K562 (cell line): ENCODE data around the gene NCL. TPM values are rescaled to one million over a fixed set of nuclear protein-coding genes. Genes with fewer than 3 reads are reported as not detected.

ENCODE experiments used
- ATAC-seq: fragments of 200-7000 bp; cut with Tn5 transposase; 3 replicates; pipeline ENCODE4 v1.9.1; 2020; ENCODE audit warnings: moderate library complexity
- BruUV-seq: library from RNA; stranded (reverse); fragments of 400-500 nt; replicated peaks from 2 replicates; lab custom pipeline; 2021; lab: Mats Ljungman, UMichigan
- CTCF ChIA-PET: fragments of 300-600 bp; formaldehyde crosslinking; extraction: SDS; loops from one replicate; lab custom pipeline; 2021; ENCODE audit warnings: low intra/inter-chr PET ratio; lab: Yijun Ruan, JAX
- POLR2A ChIA-PET: fragments of 300-600, 350-650 bp; sonication (Branson Sonifier 250); formaldehyde crosslinking; extraction: SDS; loops from one replicate; lab custom pipeline; 2021; ENCODE audit warnings: antibody characterized with exemption, inconsistent platforms; lab: Yijun Ruan, JAX
- DNase-seq, 4 experiments: peaks; one replicate each; pipeline versions ENCODE4 v3.0.0 to v3.0.0-alpha.2; 2011 to 2018; ENCODE audit warnings: low spot score in 3 of 4, mixed read lengths in 3 of 4; ENCODE audit errors: extremely low read depth in 1 of 4
- FAIRE-seq: peaks from 2 replicates; lab custom pipeline; 2011; peaks lifted over from hg19 to GRCh38; lab: Jason Lieb, UNC
- H2AFZ ChIP-seq: 2 replicates; pipeline ENCODE4 v1.6.0; 2011; ENCODE audit warnings: low read depth, low read length, control low read depth, inconsistent platforms
- H3K27ac ChIP-seq: fragments of 200-600 bp; 3 replicates; pipeline ENCODE4 v1.8.0; 2011; ENCODE audit warnings: low read depth, mild to moderate bottlenecking, control low read depth, inconsistent platforms, low read length, moderate library complexity, mixed read lengths; ENCODE audit errors: extremely low read depth
- H3K27me3 ChIP-seq, 2 experiments: fragments of 300-600 bp in 1 of 2; 2 replicates in 1 of 2; 3 replicates in 1 of 2; pipeline versions ENCODE4 v1.6.0 to v1.8.0; 2011; ENCODE audit warnings: inconsistent platforms in 2 of 2, low read length in 2 of 2, mild to moderate bottlenecking in 1 of 2, mixed read lengths in 1 of 2, moderate library complexity in 1 of 2; ENCODE audit not compliant: control insufficient read depth in 2 of 2, insufficient read depth in 2 of 2
- H3K36me3 ChIP-seq: fragments of 300-600 bp; 3 replicates; pipeline ENCODE4 v1.8.0; 2011; ENCODE audit warnings: mild to moderate bottlenecking, low read length, inconsistent platforms; ENCODE audit not compliant: control insufficient read depth, insufficient read depth
- H3K4me1 ChIP-seq, 2 experiments: fragments of 200-600 bp in 1 of 2; replicated peaks in 1 of 2; 2 replicates in 1 of 2; 3 replicates in 1 of 2; pipeline versions ENCODE4 v1.5.1 to v1.8.0; 2011; ENCODE audit warnings: inconsistent platforms in 2 of 2, low read length in 2 of 2, mild to moderate bottlenecking in 1 of 2, mixed read lengths in 1 of 2, moderate library complexity in 1 of 2; ENCODE audit not compliant: control insufficient read depth in 2 of 2, insufficient read depth in 2 of 2
- H3K4me2 ChIP-seq: 2 replicates; pipeline ENCODE4 v1.6.1; 2011; ENCODE audit warnings: low read length, control low read depth, inconsistent platforms, mixed read lengths; ENCODE audit not compliant: insufficient read depth
- H3K4me3 ChIP-seq: fragments of 200-600 bp; sonication (generic), shearing (Covaris generic); 2 replicates; pipeline ENCODE4 v1.5.1; 2016; ENCODE audit warnings: control low read depth, inconsistent platforms
- H3K79me2 ChIP-seq: fragments of 200-600 bp; 3 replicates; pipeline ENCODE4 v1.8.0; 2011; ENCODE audit warnings: low read length, inconsistent platforms; ENCODE audit not compliant: control insufficient read depth, insufficient read depth
- H3K9ac ChIP-seq, 2 experiments: 2 replicates each; pipeline versions ENCODE4 v1.6.0 to v1.6.1; 2011; ENCODE audit warnings: low read depth in 2 of 2, low read length in 2 of 2, control low read depth in 1 of 2, inconsistent platforms in 1 of 2, mild to moderate bottlenecking in 1 of 2, mixed read lengths in 1 of 2; ENCODE audit not compliant: insufficient read depth in 1 of 2
- H3K9me1 ChIP-seq: one replicate; pipeline ENCODE4 v1.6.0; 2011; ENCODE audit warnings: inconsistent platforms, mild to moderate bottlenecking, low read length, moderate library complexity; ENCODE audit not compliant: control insufficient read depth, insufficient read depth
- H3K9me3 ChIP-seq: replicated peaks from 2 replicates; pipeline ENCODE4 v1.5.1; 2011; ENCODE audit warnings: low read depth, low read length, inconsistent platforms; ENCODE audit not compliant: control insufficient read depth, insufficient read depth
- H4K20me1 ChIP-seq: replicated peaks from 2 replicates; pipeline ENCODE4 v1.6.1; 2011; ENCODE audit warnings: low read length, inconsistent platforms, mixed read lengths; ENCODE audit not compliant: control insufficient read depth, insufficient read depth
- BCL6 ChIP-seq: fragments of 250-450 bp; sonication (Bioruptor Pico); IDR thresholded peaks from 2 replicates; pipeline ENCODE4 v1.4.0; 2020
- CBFA2T2 ChIP-seq: fragments of 450-650 bp; conservative IDR thresholded peaks from 2 replicates; pipeline ENCODE4 v1.6.1; 2017; ENCODE audit warnings: mild to moderate bottlenecking
- IRF1 ChIP-seq: sonication (generic); formaldehyde crosslinking; IDR thresholded peaks from 2 replicates; pipeline ENCODE4 v1.8.0; 2022; ENCODE audit warnings: missing genetic modification reagents, mild to moderate bottlenecking, borderline replicate concordance
- MTA1 ChIP-seq: fragments of 450-650 bp; IDR thresholded peaks from 2 replicates; pipeline ENCODE4 v1.6.1; 2017; ENCODE audit warnings: borderline replicate concordance
- TAF7 ChIP-seq: fragments of 450-650 bp; IDR thresholded peaks from 2 replicates; pipeline ENCODE4 v1.6.1; 2016; ENCODE audit warnings: missing genetic modification characterization, missing compliant biosample characterization
- TEAD1 ChIP-seq, 2 experiments: fragments of 450-650 bp in 1 of 2; sonication (generic) in 1 of 2; formaldehyde crosslinking; IDR thresholded peaks; 2 replicates each; pipeline versions ENCODE4 v1.4.0 to v1.8.0; 2020 to 2022; ENCODE audit warnings: mild to moderate bottlenecking in 2 of 2, missing genetic modification reagents in 1 of 2
- ZNF232 ChIP-seq: sonication (generic); formaldehyde crosslinking; IDR thresholded peaks from 2 replicates; pipeline ENCODE4 v1.8.0; 2022; ENCODE audit warnings: mild to moderate bottlenecking, missing genetic modification reagents
- WGBS: fragments of 100-300 bp; shearing (Covaris generic); methylation state at CpG from one replicate; pipeline ENCODE4 v1.1.6; 2016; ENCODE audit warnings: low coverage, mixed read lengths; ENCODE audit not compliant: insufficient coverage; ENCODE audit errors: missing lambda C conversion rate; 5-methylcytosine and 5-hydroxymethylcytosine counted together
- in situ Hi-C: fragments of 300-500 bp; cut with MboI; formaldehyde crosslinking; loops from 4 replicates; pipeline ENCODE4 v1.15.0; 2018; ENCODE audit warnings: inconsistent platforms, mixed read lengths
- intact Hi-C: fragments of 100-400 bp; cut with micrococcal nuclease; formaldehyde crosslinking; loops from 2 replicates; pipeline ENCODE4 v1.14.2; 2022
- polyA plus RNA-seq, 8 experiments: library from polyadenylated mRNA; depleted of rRNA in 4 of 8; stranded (reverse) in 5 of 8; unstranded in 3 of 8; fragments of >200 nt; fragmentation: Nextera tagmentation in 2 of 8; fragmentation: Illumina TruSeq in 1 of 8; extraction: Ambion mirVana in 2 of 8; extraction: Trizol in 1 of 8; gene quantifications; 2 replicates each; pipeline versions ENCODE4 v1.2.1 to v1.2.3, GENCODE V29; 2011 to 2014; ENCODE audit warnings: inconsistent platforms in 1 of 8, missing spikeins in 1 of 8
- total RNA-seq, 7 experiments: library from RNA; depleted of rRNA in 6 of 7; stranded (reverse); fragments of >200 nt in 6 of 7; fragmentation: Illumina TruSeq in 2 of 7; extraction: Trizol in 2 of 7; gene quantifications; 2 replicates each; pipeline versions ENCODE4 v1.2.1 to v1.2.3, GENCODE V29; 2011 to 2021; ENCODE audit warnings: low replicate concordance in 1 of 7
- TF ChIP-seq, protein P1 (sequence below): fragments of 200-400 bp; formaldehyde crosslinking; IDR thresholded peaks from 2 replicates; pipeline ENCODE4 v1.6.1; 2017; ENCODE audit warnings: mild to moderate bottlenecking, low read depth, low read length, moderate library complexity

NCL gene
- total and polyA plus RNA-seq, 9 of the 15 experiments (the other 6 are each of a cell fraction or from before 2014, with no cell fraction given), result 80.9 to 732 (median 361) TPM

DNA sequence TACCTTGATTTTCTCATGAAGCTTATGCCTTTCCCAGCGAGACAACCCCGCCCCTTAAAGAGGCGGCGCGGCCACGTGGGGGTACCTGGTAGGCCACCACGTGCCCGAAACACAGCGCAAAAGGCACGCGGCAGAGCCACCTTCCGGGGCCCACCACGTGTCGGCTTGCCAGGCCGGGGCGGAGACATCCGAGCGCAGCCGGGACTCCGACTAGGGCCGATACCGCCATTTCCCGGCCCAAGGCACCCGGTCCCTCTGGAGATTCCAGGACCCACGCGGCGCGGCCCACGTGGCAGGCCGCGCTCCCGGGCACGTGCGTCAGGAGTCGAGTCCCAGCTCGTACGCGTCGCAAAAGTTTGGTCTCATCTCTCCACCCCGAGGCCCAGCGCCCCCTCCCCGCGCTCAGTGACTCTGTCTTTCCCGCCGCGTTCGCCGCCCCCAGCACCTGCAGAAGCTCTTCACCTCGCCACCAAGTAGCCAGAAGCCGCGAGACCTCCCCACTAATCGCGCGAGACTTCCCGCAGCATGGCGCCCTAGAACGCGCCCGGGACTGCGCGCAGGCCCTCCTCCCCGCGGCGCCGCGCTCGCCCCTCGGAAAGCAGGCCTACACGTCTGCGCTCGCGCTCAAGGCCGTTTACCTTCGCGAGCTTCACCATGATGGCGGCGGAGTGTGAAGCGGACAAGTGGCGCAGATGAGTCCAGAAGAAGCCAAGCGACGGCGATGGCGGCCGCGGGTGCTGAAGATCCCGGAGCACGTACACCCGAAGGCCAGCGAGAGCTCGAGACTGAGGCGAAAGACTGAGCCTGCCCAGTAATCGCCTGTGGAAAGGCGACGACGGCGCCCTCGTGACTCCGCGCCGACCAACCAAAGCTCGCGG, at the start of gene NCL (continued):
- peak; percentile 52; the same call in 1 of the 2 replicates for TF ChIP-seq IRF1 (CRISPR knock-in tag)
- TF ChIP-seq BCL6 (CRISPR knock-in tag), result no peak
- TF ChIP-seq, all 486 proteins: peak for 139

GRCh38 chr2:231513746-231514224, 49.5 kb upstream of the NCL start:
- ChIA-PET CTCF (no interaction called here), POLR2A (interaction anchor here (1.0 to 2.0 kb wide), 4 partner anchors 10 to 63 kb away, joined by 3 to 9 read pairs (median 6); partner anchors contain the start of gene NCL)
- intact Hi-C loops, result loop anchor here (2.0 to 5.0 kb wide), 2 partner anchors 197 to 446 kb away; no protein-coding TSS in a partner anchor
- TSS peak; percentile 62 for BruUV-seq
- no peak for DNase-seq
- Histone ChIP-seq H3K27ac (peak overlapping the region; percentile 93), H2AFZ (peak overlapping the region; percentile 91), H3K79me2 (peaks cover 20% of the 10 kb centered on the region), H3K27me3 (no peaks in the 10 kb centered on the region), H3K36me3 (peaks cover 5% of the 10 kb centered on the region; the same call in 1 of the 3 replicates), H4K20me1 (no peaks in the 10 kb centered on the region), H3K4me3 (peak overlapping the region; percentile 58), H3K9ac (peak overlapping the region; percentile 92 to 93), H3K4me2 (peak overlapping the region; percentile 91), H3K4me1 (peaks cover 9 to 13% of the 10 kb centered on the region in 2 experiments; a peak in 4 of 5 replicates), H3K9me3 (no peaks in the 10 kb centered on the region), H3K9me1 (no peaks in the 10 kb centered on the region)
- no peak for FAIRE-seq
- ATAC-seq, result no peak
- 0% methylated on average over 7 of the region's 7 CpGs for WGBS
- in situ Hi-C loops, result no loop called here
- TF ChIP-seq MTA1 (no peak), CBFA2T2 (no peak), TAF7 (0 out of 2 replicates have a peak, but pooled peaks have one; percentile 43), TEAD1 (CRISPR knock-in tag; IDR thresholded peaks at IDR 0.05) (no peak), ZNF232 (CRISPR knock-in tag) (no peak)
- TF ChIP-seq, protein P1, sequence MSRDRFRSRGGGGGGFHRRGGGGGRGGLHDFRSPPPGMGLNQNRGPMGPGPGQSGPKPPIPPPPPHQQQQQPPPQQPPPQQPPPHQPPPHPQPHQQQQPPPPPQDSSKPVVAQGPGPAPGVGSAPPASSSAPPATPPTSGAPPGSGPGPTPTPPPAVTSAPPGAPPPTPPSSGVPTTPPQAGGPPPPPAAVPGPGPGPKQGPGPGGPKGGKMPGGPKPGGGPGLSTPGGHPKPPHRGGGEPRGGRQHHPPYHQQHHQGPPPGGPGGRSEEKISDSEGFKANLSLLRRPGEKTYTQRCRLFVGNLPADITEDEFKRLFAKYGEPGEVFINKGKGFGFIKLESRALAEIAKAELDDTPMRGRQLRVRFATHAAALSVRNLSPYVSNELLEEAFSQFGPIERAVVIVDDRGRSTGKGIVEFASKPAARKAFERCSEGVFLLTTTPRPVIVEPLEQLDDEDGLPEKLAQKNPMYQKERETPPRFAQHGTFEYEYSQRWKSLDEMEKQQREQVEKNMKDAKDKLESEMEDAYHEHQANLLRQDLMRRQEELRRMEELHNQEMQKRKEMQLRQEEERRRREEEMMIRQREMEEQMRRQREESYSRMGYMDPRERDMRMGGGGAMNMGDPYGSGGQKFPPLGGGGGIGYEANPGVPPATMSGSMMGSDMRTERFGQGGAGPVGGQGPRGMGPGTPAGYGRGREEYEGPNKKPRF, result no peak
